NCI-H524 treated with DMSO at 0.1 percent for 48 hours (cell line): ENCODE measurements around the gene MARCHF9.
"Not testable (repeated sequence)": the region's sequence is repeated elsewhere in the genome, so short reads cannot be mapped to it uniquely, and the experiment has no call there.

Experiments used
- DNase-seq: peaks from one replicate; lab custom pipeline; 2025; lab: John Stamatoyannopoulos, UW

MARCHF9 gene

GRCh38 chr12:57771236-57771872, 16.5 kb downstream of the MARCHF9 start:
- DNase-seq = peak; percentile 42

GRCh38 chr12:57771873-57772428, 17.0 kb downstream of the MARCHF9 start, which contains the start of gene METTL1:
Gene METTL1 (minus strand): TSS chr12:57772105. CDS start chr12:57772083, 22 bp downstream.
- DNase-seq = peak; percentile 60

DNA sequence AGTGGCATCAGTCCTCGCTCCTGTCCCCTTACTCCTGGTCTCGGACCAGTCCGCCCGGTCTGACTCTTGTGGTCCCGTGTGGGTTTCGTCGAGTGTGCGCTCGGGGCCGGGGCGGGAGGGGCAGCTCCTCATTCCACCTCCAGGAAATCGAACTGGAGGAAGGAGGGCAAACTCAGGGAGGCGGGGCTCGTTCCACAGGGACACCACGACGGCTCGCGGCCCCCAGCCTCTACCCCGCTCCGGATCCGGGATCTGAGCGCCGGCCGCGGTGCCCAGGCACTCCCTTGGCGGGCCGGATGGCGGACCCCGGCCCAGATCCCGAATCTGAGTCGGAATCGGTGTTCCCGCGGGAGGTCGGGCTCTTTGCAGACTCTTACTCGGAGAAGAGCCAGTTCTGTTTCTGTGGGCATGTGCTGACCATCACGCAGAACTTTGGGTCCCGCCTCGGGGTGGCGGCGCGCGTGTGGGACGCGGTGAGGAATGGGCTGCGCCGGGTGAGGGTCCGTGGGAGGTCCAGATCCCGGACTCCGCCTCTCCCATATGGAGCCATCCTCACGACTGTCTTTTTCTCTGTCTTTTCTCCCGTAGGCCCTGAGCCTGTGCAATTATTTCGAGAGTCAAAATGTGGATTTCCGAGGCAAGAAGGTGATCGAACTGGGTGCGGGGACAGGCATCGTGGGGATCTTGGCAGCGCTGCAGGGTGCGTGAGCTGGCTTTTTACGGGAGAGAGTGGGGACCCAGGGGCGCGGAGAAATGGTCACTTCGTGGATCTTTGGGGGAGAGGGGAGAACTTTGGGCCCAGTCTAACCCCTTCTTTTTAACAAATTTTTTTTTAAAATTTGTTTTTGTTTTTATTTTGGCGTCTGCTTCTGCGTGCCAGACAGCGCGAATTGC, 17.8 kb downstream of the MARCHF9 start, which contains the start of gene EEF1AKMT3:
TSS of gene EEF1AKMT3 (plus strand) at position 186 of the 894 bp plus-strand sequence. CDS start at position 297, 111 bp downstream.
- DNase-seq = no peak

GRCh38 chr12:57774634-57775033, 19.7 kb downstream of the MARCHF9 start:
- not testable (repeated sequence) for DNase-seq

DNA sequence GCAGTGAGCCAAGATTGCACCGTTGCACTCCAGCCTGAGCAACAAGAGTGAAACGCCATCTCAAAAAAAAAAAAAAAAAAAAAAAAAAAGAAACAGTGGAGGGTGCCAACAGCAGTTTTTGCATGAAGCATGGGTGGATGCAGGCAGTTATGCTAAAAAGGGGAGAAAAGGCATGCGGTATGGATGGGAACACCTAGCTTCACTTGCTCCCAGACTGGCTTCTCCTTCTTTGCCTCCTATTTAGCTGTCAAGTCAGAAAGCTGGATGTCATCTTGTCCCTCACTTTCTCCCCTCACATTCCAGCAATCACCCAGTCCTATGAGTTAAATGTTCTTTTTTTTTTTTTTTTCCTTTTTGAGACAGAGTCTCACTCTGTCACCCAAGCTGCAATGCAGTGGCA, 20.1 kb downstream of the MARCHF9 start:
- DNase-seq = no peak

- DNase-seq = no peak
Observed at GRCh38 chr12:57775563-57776246, 20.8 kb downstream of the MARCHF9 start.

DNA sequence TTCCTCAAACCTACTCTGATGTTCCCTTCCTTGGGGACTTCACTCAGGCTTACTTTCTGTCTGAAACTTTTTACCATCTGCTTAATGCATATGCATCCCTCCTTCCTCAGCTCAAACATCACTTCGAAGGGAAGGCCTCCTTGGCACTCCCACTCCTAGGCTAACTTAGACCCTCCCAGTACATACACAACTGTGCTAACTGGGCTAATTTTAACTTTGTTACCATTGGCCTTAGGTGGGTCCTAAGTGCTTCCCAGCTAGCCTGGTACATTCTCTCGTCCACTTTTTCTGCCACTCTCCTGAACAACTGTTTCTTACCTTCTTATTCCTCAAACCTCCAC, 21.3 kb downstream of the MARCHF9 start:
- DNase-seq = no peak

- no peak for DNase-seq
Observed at GRCh38 chr12:57777367-57777766, 22.5 kb downstream of the MARCHF9 start.

GRCh38 chr12:57777911-57778310, 23.0 kb downstream of the MARCHF9 start:
- no peak for DNase-seq

DNA sequence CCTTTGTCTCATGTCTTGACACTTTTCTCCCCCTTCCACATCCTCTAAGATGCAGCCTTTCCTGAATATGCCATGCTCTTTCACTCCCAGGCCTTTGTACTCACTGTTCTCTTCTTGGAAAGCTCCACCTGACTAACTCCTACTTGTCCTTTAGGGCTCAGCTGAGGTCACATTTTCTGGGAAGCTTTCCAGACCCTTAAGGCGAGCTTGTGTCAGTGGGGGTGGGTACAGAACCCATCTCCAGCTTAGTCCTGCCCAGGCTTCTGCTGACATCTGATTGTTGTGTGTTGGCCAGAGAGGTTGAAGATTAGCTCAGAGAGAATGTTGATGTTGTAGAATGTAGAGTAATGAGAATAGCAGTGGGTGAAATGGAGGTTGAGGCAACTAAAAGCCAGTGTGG, 24.8 kb downstream of the MARCHF9 start:
- DNase-seq = no peak

DNA sequence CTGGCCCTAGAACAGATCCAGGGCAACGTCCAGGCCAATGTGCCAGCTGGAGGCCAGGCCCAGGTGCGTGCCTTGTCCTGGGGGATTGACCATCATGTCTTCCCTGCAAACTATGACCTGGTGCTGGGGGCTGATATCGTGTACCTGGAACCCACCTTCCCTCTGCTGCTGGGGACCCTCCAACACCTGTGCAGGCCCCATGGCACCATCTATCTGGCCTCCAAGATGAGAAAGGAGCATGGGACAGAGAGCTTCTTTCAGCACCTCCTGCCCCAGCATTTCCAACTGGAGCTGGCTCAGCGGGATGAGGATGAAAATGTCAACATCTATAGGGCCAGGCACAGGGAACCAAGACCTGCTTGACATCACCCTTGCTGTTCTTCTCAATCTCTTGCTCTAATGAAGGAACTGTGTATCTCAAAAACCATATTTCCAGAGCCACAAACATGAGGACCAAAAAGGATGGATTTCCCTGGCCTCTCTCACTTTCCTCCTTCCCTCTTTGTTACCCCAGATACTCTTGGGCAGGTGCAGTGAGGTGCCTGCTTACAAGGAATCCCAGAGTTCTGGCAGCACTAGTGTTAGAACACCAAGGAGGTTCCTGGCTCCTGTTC, 25.5 kb downstream of the MARCHF9 start:
- DNase-seq = no peak

DNA sequence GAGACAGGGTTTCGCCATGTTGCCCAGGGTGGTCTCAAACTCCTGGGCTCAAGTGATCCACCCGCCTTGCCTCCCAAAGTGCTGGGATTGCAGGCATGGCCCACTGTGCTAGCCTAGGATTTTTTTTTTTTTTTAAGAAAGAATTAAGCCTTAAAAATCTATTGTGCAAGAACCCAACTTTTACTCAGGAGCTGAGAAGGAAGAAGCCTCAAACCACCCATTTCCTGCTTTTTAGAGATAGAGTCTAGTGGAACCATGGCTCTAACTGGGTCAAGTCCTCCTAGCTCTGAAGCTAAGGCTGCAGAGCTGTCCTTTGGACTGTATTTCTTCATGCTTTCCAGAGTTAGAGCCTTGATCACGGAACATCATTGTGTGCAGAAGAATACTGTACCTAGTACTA, 26.3 kb downstream of the MARCHF9 start:
- no peak for DNase-seq

- no peak for DNase-seq
Observed at GRCh38 chr12:57781801-57782200, 26.9 kb downstream of the MARCHF9 start.

DNA sequence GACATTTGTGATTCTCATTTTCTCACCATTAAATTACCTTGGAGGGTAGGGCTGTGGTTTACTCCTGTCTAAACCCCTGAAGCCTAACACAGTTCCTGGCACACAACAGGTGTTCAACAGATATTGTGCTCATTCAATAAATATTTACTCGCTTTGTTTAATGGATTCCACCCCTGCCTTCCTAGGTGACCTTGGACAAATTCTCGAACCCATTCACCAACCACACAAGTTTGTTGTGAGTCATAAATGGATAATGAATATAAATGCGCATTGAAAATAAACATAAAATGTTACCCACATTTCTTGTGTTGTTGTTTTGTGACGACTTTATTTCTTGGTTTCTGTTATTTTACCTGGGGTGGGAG, 27.3 kb downstream of the MARCHF9 start:
- DNase-seq = no peak

- DNase-seq = peak; percentile 41
Observed at GRCh38 chr12:57782608-57783465, 27.9 kb downstream of the MARCHF9 start, which contains the start of gene TSFM. Gene TSFM (plus strand): TSS chr12:57782787. CDS start chr12:57782802, 15 bp downstream.

GRCh38 chr12:57783466-57783801, 28.5 kb downstream of the MARCHF9 start:
- no peak for DNase-seq

DNA sequence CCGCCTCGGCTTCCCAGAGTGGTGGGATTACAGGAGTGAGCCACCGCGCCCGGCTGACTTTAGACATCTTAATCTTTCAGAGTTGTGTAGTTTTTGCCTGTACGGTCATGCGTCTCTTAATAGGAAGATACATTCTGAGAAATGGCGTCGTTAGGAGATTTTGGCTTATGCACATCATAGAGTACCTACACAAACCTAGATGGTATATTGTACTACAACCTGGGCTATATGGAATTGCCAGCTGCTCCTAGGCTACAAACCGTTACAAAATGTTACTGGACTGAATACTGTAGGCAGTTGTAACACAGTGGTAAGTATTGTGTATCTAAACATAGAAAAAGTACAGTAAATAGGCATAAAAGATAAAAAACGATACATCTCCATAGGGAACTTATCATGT, 29.0 kb downstream of the MARCHF9 start:
- no peak for DNase-seq

GRCh38 chr12:57793920-57794319, 39.0 kb downstream of the MARCHF9 start:
- DNase-seq = no peak

GRCh38 chr12:57795354-57795753, 40.5 kb downstream of the MARCHF9 start:
- DNase-seq = no peak

DNA sequence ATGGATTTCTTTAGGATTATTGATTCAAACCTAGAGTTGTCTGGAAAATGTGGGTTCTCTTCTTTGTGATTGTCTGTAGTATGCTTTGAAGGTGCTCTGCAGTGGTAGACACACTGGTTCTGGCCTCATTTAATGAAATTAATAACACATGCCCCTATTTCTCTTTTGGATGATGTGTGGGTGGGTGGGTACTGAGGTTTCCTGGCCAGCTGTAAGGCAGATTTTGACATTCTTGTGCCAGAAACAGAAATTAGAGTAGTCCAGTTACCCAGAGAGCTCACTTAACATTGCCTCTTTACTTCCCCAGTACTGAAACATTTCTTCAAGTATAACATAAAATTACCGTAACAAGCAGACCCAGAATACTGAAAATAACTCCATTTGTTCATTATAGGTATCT, 42.1 kb downstream of the MARCHF9 start:
- no peak for DNase-seq

GRCh38 chr12:57797933-57798332, 43.0 kb downstream of the MARCHF9 start:
- no peak for DNase-seq
